Measurements from ENCODE around the gene DYNC1LI1.

The DYNC1LI1 gene

GRCh38 chr3:32570421-32571191 is at the start of gene DYNC1LI1:
TSS of gene DYNC1LI1 (minus strand) at chr3:32570858. CDS start at chr3:32570770, 88 bp downstream.
- DNase-seq = peak; percentile 77

- DNase-seq = no peak
Measured at GRCh38 chr3:32619395-32619794, 48.7 kb upstream of the DYNC1LI1 start.

- DNase-seq = no peak
Measured at GRCh38 chr3:32616267-32616962, 45.8 kb upstream of the DYNC1LI1 start.

- DNase-seq = no peak
Measured at GRCh38 chr3:32614956-32615355, 44.3 kb upstream of the DYNC1LI1 start.

GRCh38 chr3:32613183-32613582 is 42.5 kb upstream of the DYNC1LI1 start:
- DNase-seq = no peak

- DNase-seq = no peak
Measured at GRCh38 chr3:32612547-32612946, 41.9 kb upstream of the DYNC1LI1 start.

- no peak for DNase-seq
Measured at GRCh38 chr3:32607522-32607921, 36.9 kb upstream of the DYNC1LI1 start.

GRCh38 chr3:32606960-32607359 is 36.3 kb upstream of the DYNC1LI1 start:
- no peak for DNase-seq

GRCh38 chr3:32606277-32606676 is 35.6 kb upstream of the DYNC1LI1 start:
- no peak for DNase-seq

GRCh38 chr3:32603064-32603463 is 32.4 kb upstream of the DYNC1LI1 start:
- no peak for DNase-seq

GRCh38 chr3:32602206-32602605 is 31.5 kb upstream of the DYNC1LI1 start:
- no peak for DNase-seq

GRCh38 chr3:32601722-32602121 is 31.1 kb upstream of the DYNC1LI1 start:
- DNase-seq = no peak

GRCh38 chr3:32597656-32598055 is 27.0 kb upstream of the DYNC1LI1 start:
- DNase-seq = no peak

- DNase-seq = peak; percentile 6
Measured at GRCh38 chr3:32596909-32597369, 26.3 kb upstream of the DYNC1LI1 start.

- no peak for DNase-seq
Measured at GRCh38 chr3:32596282-32596908, 25.7 kb upstream of the DYNC1LI1 start.

- DNase-seq = no peak
Measured at GRCh38 chr3:32595323-32595722, 24.7 kb upstream of the DYNC1LI1 start.

- no peak for DNase-seq
Measured at GRCh38 chr3:32593903-32594525, 23.4 kb upstream of the DYNC1LI1 start.

GRCh38 chr3:32592696-32593353 is 22.2 kb upstream of the DYNC1LI1 start:
- no peak for DNase-seq

GRCh38 chr3:32592011-32592410 is 21.4 kb upstream of the DYNC1LI1 start:
- no peak for DNase-seq

- no peak for DNase-seq
Measured at GRCh38 chr3:32591186-32591585, 20.5 kb upstream of the DYNC1LI1 start.

GRCh38 chr3:32586356-32586755 is 15.7 kb upstream of the DYNC1LI1 start:
- peak; percentile 70 for DNase-seq

- peak; percentile 50 for DNase-seq
Measured at GRCh38 chr3:32584660-32585059, 14.0 kb upstream of the DYNC1LI1 start.

- no peak for DNase-seq
Measured at GRCh38 chr3:32583708-32584107, 13.1 kb upstream of the DYNC1LI1 start.
